ENCODE results near the gene TMEM270. TPM values are rescaled to one million over a fixed set of nuclear protein-coding genes. Genes with fewer than 3 reads are reported as not detected.

The TMEM270 gene
- polyA plus RNA-seq, 1 of the 3 experiments (the other 2 are of a cell fraction) = 0.71 TPM

DNA sequence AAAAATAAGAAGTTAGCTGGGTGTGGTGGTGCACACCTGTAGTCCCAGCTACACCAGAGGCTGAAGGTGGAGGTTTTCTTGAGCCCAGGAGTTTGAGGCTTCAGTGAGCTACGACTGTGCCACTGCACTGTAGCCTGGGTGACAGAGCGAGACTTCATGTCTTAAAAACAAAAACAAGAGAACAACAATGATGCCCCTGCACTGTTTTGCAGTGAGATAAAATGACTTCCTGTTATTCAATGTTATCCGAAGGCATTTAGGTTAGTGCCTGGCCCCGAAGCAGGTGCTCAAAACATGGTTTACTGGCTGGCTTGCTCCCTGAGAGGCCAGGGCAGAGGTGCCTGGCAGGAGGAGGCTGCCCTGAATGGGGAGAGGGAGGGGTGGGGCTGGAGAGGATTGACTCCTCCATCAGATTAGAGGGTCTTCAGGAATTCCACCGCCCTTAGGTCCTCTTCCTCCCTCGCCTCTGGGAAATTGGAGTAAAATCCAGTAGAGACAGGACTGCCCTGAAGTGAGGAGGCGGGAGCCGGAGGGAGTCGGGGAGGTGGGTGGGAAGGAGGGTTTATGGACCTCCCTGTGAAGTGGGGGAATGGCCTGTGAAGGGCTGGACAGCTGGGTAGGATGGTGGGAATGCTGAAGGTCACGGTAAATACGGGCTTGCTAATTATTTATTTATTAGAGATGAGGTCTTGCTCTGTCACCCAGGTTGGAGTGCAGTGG, 36.9 kb upstream of the TMEM270 start:
- H3K9ac ChIP-seq = no peak overlapping the region
- H3K4me1 ChIP-seq (ENCODE audit: control insufficient read depth in 1 of 2, insufficient read depth in 2 of 2, low read depth in 1 of 2, low read length in 1 of 2) = peaks cover 19 to 36% of the 10 kb centered on the region in 2 experiments
- H2AFZ ChIP-seq (ENCODE audit: low read depth) = no peak overlapping the region
- TF ChIP-seq, protein P1, sequence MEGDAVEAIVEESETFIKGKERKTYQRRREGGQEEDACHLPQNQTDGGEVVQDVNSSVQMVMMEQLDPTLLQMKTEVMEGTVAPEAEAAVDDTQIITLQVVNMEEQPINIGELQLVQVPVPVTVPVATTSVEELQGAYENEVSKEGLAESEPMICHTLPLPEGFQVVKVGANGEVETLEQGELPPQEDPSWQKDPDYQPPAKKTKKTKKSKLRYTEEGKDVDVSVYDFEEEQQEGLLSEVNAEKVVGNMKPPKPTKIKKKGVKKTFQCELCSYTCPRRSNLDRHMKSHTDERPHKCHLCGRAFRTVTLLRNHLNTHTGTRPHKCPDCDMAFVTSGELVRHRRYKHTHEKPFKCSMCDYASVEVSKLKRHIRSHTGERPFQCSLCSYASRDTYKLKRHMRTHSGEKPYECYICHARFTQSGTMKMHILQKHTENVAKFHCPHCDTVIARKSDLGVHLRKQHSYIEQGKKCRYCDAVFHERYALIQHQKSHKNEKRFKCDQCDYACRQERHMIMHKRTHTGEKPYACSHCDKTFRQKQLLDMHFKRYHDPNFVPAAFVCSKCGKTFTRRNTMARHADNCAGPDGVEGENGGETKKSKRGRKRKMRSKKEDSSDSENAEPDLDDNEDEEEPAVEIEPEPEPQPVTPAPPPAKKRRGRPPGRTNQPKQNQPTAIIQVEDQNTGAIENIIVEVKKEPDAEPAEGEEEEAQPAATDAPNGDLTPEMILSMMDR (IDR thresholded peaks at IDR 0.05) = no peak
- no peak for TF ChIP-seq MXI1 (IDR thresholded peaks at IDR 0.05; ENCODE audit: low read depth, low read length)
- TF ChIP-seq, protein P2, sequence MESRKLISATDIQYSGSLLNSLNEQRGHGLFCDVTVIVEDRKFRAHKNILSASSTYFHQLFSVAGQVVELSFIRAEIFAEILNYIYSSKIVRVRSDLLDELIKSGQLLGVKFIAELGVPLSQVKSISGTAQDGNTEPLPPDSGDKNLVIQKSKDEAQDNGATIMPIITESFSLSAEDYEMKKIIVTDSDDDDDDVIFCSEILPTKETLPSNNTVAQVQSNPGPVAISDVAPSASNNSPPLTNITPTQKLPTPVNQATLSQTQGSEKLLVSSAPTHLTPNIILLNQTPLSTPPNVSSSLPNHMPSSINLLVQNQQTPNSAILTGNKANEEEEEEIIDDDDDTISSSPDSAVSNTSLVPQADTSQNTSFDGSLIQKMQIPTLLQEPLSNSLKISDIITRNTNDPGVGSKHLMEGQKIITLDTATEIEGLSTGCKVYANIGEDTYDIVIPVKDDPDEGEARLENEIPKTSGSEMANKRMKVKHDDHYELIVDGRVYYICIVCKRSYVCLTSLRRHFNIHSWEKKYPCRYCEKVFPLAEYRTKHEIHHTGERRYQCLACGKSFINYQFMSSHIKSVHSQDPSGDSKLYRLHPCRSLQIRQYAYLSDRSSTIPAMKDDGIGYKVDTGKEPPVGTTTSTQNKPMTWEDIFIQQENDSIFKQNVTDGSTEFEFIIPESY (IDR thresholded peaks at IDR 0.05; ENCODE audit: borderline replicate concordance, low read depth) = no peak
- no peak for TF ChIP-seq TAF1 (IDR thresholded peaks at IDR 0.05; ENCODE audit: borderline replicate concordance, low read depth, low read length)
- TF ChIP-seq YY1 (IDR thresholded peaks at IDR 0.05; ENCODE audit: low read depth) = no peak
- TF ChIP-seq, protein P3, sequence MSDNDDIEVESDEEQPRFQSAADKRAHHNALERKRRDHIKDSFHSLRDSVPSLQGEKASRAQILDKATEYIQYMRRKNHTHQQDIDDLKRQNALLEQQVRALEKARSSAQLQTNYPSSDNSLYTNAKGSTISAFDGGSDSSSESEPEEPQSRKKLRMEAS (IDR thresholded peaks at IDR 0.05; ENCODE audit: low read depth) = no peak
- TF ChIP-seq, protein P4, sequence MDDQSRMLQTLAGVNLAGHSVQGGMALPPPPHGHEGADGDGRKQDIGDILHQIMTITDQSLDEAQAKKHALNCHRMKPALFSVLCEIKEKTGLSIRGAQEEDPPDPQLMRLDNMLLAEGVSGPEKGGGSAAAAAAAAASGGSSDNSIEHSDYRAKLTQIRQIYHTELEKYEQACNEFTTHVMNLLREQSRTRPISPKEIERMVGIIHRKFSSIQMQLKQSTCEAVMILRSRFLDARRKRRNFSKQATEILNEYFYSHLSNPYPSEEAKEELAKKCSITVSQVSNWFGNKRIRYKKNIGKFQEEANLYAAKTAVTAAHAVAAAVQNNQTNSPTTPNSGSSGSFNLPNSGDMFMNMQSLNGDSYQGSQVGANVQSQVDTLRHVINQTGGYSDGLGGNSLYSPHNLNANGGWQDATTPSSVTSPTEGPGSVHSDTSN (IDR thresholded peaks at IDR 0.05) = no peak
- TF ChIP-seq, protein P5, sequence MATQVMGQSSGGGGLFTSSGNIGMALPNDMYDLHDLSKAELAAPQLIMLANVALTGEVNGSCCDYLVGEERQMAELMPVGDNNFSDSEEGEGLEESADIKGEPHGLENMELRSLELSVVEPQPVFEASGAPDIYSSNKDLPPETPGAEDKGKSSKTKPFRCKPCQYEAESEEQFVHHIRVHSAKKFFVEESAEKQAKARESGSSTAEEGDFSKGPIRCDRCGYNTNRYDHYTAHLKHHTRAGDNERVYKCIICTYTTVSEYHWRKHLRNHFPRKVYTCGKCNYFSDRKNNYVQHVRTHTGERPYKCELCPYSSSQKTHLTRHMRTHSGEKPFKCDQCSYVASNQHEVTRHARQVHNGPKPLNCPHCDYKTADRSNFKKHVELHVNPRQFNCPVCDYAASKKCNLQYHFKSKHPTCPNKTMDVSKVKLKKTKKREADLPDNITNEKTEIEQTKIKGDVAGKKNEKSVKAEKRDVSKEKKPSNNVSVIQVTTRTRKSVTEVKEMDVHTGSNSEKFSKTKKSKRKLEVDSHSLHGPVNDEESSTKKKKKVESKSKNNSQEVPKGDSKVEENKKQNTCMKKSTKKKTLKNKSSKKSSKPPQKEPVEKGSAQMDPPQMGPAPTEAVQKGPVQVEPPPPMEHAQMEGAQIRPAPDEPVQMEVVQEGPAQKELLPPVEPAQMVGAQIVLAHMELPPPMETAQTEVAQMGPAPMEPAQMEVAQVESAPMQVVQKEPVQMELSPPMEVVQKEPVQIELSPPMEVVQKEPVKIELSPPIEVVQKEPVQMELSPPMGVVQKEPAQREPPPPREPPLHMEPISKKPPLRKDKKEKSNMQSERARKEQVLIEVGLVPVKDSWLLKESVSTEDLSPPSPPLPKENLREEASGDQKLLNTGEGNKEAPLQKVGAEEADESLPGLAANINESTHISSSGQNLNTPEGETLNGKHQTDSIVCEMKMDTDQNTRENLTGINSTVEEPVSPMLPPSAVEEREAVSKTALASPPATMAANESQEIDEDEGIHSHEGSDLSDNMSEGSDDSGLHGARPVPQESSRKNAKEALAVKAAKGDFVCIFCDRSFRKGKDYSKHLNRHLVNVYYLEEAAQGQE (IDR thresholded peaks at IDR 0.05; ENCODE audit: low read depth, low read length) = no peak
- no peak for TF ChIP-seq ELF1 (IDR thresholded peaks at IDR 0.05)
- no peak for TF ChIP-seq JUND (IDR thresholded peaks at IDR 0.05)
- TF ChIP-seq RXRA (IDR thresholded peaks at IDR 0.05; ENCODE audit: borderline replicate concordance, low read depth) = no peak
- no peak for TF ChIP-seq RFX5 (IDR thresholded peaks at IDR 0.05; ENCODE audit: low read length)
- TF ChIP-seq EP300 (IDR thresholded peaks at IDR 0.05; ENCODE audit: borderline replicate concordance in 1 of 2, low read depth in 1 of 2, low read length in 1 of 2) = no peak
- TF ChIP-seq EZH2phosphoT487 (IDR thresholded peaks at IDR 0.05; ENCODE audit: borderline replicate concordance, low read depth) = no peak
- no peak for TF ChIP-seq NRF1 (IDR thresholded peaks at IDR 0.05; ENCODE audit: low read depth, low read length)
- TF ChIP-seq, protein P6, sequence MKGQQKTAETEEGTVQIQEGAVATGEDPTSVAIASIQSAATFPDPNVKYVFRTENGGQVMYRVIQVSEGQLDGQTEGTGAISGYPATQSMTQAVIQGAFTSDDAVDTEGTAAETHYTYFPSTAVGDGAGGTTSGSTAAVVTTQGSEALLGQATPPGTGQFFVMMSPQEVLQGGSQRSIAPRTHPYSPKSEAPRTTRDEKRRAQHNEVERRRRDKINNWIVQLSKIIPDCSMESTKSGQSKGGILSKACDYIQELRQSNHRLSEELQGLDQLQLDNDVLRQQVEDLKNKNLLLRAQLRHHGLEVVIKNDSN (IDR thresholded peaks at IDR 0.05; ENCODE audit: borderline replicate concordance, low read depth) = no peak
- TF ChIP-seq, protein P7, sequence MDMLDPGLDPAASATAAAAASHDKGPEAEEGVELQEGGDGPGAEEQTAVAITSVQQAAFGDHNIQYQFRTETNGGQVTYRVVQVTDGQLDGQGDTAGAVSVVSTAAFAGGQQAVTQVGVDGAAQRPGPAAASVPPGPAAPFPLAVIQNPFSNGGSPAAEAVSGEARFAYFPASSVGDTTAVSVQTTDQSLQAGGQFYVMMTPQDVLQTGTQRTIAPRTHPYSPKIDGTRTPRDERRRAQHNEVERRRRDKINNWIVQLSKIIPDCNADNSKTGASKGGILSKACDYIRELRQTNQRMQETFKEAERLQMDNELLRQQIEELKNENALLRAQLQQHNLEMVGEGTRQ (IDR thresholded peaks at IDR 0.05; ENCODE audit: borderline replicate concordance, low read depth, low read length) = no peak
- TF ChIP-seq RCOR1 (IDR thresholded peaks at IDR 0.05; ENCODE audit: low read length) = no peak
- TF ChIP-seq GATA2 (CRISPR knock-in tag; IDR thresholded peaks at IDR 0.05) = no peak
- H3K36me3 ChIP-seq (replicated peaks in 1 of 2; ENCODE audit: control insufficient read depth in 1 of 2, insufficient read depth in 2 of 2, low read length in 1 of 2) = no peaks in the 10 kb centered on the region
- DNase-seq = no peak
- no peaks in the 10 kb centered on the region for H3K27me3 ChIP-seq (ENCODE audit: insufficient read depth)
- H3K4me3 ChIP-seq (ENCODE audit: low read depth in 2 of 2, low read length in 1 of 2) = no peak overlapping the region
- ChIA-PET CTCF (interaction anchor here (3.3 to 6.3 kb wide), 5 partner anchors 13 to 32 kb away, joined by 26 to 48 read pairs (median 44); partner anchors contain the start of gene METTL27), POLR2A (no interaction called here)
- no peaks in the 10 kb centered on the region for H3K79me2 ChIP-seq (ENCODE audit: insufficient read depth)
- no peaks in the 10 kb centered on the region for H3K9me2 ChIP-seq
- no peaks in the 10 kb centered on the region for H3K9me3 ChIP-seq
- 95% methylated on average over 11 of the region's 11 CpGs for WGBS (ENCODE audit: low lambda C conversion rate)
- H3F3A ChIP-seq (replicated peaks; ENCODE audit: insufficient read depth) = peaks cover 39% of the 10 kb centered on the region
- peak overlapping the region in 1 of 2 experiments; percentile 93; a peak in 1 of 4 replicates for H3K27ac ChIP-seq (ENCODE audit: low read depth in 2 of 2, low read length in 1 of 2)
- H4K20me1 ChIP-seq (ENCODE audit: insufficient read depth) = no peaks in the 10 kb centered on the region
- no peak overlapping the region for H3K4me2 ChIP-seq

All from SK-N-SH (cell line).